ENCODE results near the gene TRMO. TPM values are rescaled to one million over a fixed set of nuclear protein-coding genes. Genes with fewer than 3 reads are reported as not detected.

TRMO gene
- total RNA-seq, 1 experiment from 2014 or later, result 5.9 TPM

DNA sequence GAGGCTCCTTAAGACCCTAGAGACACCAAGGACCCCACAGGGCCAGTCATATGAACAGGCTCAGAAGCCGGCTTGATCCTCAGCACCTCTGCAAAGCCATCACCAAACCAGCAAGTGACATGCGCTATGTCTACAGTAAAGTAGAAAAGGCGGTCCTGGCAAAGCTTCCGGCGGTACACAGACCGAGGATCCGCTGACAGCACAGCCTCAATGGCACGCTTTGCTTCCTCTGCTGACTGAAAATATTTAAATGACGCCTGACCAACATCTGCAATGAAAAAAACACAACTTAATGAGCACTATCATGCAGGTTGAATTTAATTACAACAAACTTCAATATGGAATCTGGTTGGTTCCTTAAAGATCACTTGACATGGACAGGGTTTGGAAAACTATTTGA is 17.6 kb downstream of the TRMO start:
- Histone ChIP-seq H3K27me3 (ENCODE audit: control insufficient read depth, insufficient read depth, low read length) (no peaks in the 10 kb centered on the region), H3K36me3 (replicated peaks; ENCODE audit: control insufficient read depth, insufficient read depth, low read length) (no peaks in the 10 kb centered on the region; the same call in 1 of the 2 replicates), H3K4me3 (ENCODE audit: insufficient read depth, low read depth, low read length) (no peak overlapping the region)
- no peak for DNase-seq

DNA sequence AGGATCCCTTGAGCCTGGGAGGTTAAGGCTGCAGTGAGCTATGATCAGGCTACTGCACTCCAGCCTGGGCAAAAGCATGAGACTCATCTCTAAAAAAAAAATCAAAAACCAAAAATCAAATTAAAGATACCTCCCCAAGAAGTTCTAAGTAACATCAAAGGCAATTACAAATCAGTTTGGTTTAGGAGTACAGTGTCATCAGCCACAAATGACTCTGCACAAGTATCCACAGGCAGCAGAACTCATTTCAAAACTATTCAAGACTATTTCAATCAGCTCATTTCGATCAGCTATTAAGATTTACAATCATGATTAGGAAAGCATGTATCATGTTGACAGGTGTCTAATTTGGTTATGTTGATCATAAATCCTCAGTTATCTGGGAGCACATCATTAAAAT is 19.1 kb downstream of the TRMO start:
- H3K4me3 ChIP-seq (ENCODE audit: insufficient read depth, low read depth, low read length), result no peak overlapping the region
- DNase-seq, result no peak
- H3K27me3 ChIP-seq (ENCODE audit: control insufficient read depth, insufficient read depth, low read length), result no peaks in the 10 kb centered on the region
- H3K36me3 ChIP-seq (replicated peaks; ENCODE audit: control insufficient read depth, insufficient read depth, low read length), result no peaks in the 10 kb centered on the region; the same call in 1 of the 2 replicates

DNA sequence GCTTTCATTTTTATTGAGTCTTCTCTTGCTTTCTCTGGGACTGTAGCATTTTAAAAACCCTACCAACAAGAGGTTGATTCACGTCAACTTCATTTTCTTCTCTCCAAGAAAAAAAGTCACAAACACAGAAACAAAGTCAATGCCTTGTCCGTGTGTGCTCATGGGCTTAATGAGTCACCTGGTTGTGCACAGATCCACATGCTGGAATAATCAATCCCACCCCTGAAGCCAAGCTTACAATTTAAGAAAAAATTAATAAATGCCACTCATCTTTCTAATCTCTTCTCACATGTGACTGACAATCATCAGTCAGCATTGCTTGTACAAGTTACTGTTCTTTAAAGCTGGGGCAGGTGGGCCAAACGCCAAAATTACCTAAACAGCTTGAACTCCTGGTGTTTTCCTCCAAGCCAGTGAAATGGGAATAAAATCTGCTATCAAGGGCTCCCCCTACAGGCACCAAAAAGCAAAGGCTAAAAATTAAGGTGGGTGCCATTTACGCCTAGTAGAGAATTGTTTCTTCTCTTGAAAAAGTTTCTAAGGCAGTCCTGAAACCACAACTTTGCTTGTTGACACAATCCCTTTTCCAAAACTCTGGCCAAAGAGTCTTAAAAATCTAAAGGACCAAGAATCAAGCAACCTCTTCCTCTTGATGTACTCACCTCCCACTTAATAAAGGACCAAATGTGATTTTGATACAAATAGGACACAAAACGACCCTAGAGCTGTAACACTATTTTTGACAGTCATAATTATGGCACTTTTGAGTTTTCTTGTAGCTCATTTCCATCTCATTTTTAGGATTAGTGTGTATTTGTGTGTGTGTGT is 21.3 kb downstream of the TRMO start:
- Histone ChIP-seq H3K27me3 (ENCODE audit: control insufficient read depth, insufficient read depth, low read length) (no peaks in the 10 kb centered on the region), H3K36me3 (replicated peaks; ENCODE audit: control insufficient read depth, insufficient read depth, low read length) (no peaks in the 10 kb centered on the region; the same call in 1 of the 2 replicates), H3K4me3 (ENCODE audit: insufficient read depth, low read depth, low read length) (no peak overlapping the region)
- DNase-seq, result peak; percentile 58

DNA sequence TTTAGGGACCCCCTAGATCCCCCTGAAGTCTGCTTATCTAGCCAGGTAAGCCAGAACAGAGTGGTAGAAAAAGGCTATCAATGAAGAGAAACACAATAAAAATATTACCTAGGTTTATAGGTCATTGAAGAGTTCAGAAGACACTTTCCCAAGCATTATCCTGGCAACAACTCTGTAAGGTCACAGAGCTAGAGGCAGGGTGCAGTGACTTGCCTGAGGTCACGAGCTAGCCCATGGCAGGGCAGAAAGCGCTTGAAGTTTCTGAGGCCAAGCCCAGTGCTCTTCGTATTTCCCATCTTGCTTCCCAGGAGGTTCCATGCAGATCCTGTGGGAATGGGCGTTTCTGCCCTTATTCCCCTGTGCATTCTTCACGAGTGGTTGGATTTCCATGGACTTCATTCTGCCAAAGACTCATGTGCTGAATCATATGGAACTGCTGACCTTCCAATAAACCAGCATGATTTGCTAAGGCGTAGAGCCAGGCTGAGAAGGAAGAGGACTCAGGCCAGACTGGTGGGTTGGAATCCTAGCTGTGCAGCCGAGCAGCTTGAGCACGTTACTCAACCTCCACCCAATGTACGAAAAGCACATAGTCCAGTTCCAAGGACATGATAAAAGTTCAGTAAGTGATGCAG is 22.1 kb downstream of the TRMO start:
- Histone ChIP-seq H3K27me3 (ENCODE audit: control insufficient read depth, insufficient read depth, low read length) (no peaks in the 10 kb centered on the region), H3K4me3 (ENCODE audit: insufficient read depth, low read depth, low read length) (no peak overlapping the region), H3K36me3 (replicated peaks; ENCODE audit: control insufficient read depth, insufficient read depth, low read length) (no peaks in the 10 kb centered on the region; the same call in 1 of the 2 replicates)
- DNase-seq, result no peak

DNA sequence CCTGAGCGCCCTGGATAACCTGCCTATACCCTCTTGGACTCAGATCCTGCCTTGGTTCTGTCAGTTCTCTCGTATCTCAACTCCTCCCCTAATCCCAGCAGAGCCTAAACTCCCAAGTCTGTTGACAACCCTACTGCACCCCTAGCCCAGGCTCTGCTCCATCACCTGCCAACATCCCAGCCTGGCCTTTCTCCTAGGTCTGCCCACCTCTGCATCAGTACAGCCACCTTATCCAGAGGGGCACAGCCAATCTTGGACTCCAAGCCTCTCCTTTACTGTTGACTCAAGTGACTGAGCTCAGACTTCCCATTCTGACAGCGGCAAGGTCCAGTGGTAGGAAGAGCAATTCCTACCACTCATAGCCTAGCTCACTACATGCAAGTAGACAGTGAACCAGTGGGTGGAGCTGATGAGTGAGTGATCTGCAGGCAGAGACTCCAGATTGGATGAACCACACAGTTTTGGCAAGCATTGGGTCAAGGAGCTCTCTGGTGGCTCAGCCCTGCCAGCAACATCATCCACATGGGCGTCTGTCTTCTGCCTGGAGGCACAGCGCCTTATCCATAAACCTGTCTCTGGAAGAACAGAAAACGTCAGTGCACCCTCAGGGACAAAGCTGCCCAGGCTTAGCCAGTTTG is 26.5 kb downstream of the TRMO start:
- peak; percentile 59 for DNase-seq

DNA sequence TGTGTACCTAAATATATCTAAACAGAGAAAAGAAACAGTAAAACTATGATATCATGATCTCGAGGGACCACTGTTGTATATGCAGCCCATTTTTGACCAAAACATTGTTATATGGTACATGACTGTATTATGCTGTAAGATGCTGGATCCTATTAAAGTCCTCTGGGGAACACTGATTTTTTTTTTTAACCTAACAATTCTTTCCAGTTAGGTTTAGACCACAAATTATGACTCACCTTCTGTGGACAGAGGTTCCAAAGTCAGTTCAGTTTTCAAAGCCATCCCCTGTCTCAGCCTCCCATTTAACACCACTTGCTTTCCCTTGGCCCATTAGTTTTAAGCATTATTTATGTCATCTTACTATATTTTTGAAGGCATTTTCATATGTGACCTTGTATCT is 27.1 kb downstream of the TRMO start:
- no peak overlapping the region for H3K4me3 ChIP-seq (ENCODE audit: insufficient read depth, low read depth, low read length)
- DNase-seq, result no peak
- H3K36me3 ChIP-seq (replicated peaks; ENCODE audit: control insufficient read depth, insufficient read depth, low read length), result no peaks in the 10 kb centered on the region
- no peaks in the 10 kb centered on the region; the same call in 1 of the 2 replicates for H3K27me3 ChIP-seq (ENCODE audit: control insufficient read depth, insufficient read depth, low read length)

More for the DNA sequence above, 26.5 kb downstream of the TRMO start:
- Histone ChIP-seq H3K27me3 (ENCODE audit: control insufficient read depth, insufficient read depth, low read length) (no peaks in the 10 kb centered on the region; the same call in 1 of the 2 replicates), H3K36me3 (replicated peaks; ENCODE audit: control insufficient read depth, insufficient read depth, low read length) (no peaks in the 10 kb centered on the region), H3K4me3 (ENCODE audit: insufficient read depth, low read depth, low read length) (no peak overlapping the region)

DNA sequence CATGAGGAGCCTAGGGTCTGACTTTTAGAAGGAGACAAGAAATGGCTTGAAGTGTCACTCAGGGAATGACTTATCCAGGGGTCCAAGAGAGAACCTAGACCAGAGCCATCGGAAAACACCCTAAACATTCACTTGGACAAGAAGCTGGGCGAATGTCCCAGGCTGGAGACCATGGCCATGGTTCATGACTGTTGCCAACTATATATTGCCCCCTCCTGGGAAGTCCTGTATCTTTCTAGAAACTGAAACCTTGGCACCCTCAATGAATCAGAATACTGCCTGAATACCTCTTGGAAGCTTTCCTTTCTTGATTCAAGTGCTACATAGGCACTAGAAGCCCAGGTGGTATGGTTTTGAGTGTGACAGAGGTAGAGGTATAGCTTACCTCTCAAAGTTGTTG is 29.9 kb downstream of the TRMO start:
- no peak for DNase-seq
- Histone ChIP-seq H3K4me3 (ENCODE audit: insufficient read depth, low read depth, low read length) (no peak overlapping the region), H3K36me3 (replicated peaks; ENCODE audit: control insufficient read depth, insufficient read depth, low read length) (no peaks in the 10 kb centered on the region), H3K27me3 (ENCODE audit: control insufficient read depth, insufficient read depth, low read length) (no peaks in the 10 kb centered on the region; the same call in 1 of the 2 replicates)

DNA sequence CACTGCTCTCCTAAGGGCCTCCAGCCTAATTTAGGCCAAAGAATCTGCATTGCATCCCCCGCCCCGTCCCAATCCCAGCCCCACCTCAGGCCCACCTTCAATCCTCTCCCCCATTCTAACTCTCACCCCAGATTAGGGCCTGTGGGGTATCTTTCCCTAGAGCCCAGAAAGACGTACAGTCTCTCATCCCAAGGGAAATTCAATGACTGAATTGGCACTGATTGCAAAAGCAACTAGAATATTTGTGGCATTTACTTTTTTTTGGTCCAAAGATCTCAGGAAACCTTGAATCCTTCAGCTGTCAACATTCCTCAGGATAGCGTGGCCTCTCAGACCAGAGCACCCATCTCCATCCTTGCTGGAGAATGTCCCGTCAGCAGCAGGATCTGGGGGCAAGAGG is 30.6 kb downstream of the TRMO start:
- Histone ChIP-seq H3K36me3 (replicated peaks; ENCODE audit: control insufficient read depth, insufficient read depth, low read length) (no peaks in the 10 kb centered on the region), H3K4me3 (ENCODE audit: insufficient read depth, low read depth, low read length) (no peak overlapping the region), H3K27me3 (ENCODE audit: control insufficient read depth, insufficient read depth, low read length) (no peaks in the 10 kb centered on the region; the same call in 1 of the 2 replicates)
- no peak for DNase-seq

DNA sequence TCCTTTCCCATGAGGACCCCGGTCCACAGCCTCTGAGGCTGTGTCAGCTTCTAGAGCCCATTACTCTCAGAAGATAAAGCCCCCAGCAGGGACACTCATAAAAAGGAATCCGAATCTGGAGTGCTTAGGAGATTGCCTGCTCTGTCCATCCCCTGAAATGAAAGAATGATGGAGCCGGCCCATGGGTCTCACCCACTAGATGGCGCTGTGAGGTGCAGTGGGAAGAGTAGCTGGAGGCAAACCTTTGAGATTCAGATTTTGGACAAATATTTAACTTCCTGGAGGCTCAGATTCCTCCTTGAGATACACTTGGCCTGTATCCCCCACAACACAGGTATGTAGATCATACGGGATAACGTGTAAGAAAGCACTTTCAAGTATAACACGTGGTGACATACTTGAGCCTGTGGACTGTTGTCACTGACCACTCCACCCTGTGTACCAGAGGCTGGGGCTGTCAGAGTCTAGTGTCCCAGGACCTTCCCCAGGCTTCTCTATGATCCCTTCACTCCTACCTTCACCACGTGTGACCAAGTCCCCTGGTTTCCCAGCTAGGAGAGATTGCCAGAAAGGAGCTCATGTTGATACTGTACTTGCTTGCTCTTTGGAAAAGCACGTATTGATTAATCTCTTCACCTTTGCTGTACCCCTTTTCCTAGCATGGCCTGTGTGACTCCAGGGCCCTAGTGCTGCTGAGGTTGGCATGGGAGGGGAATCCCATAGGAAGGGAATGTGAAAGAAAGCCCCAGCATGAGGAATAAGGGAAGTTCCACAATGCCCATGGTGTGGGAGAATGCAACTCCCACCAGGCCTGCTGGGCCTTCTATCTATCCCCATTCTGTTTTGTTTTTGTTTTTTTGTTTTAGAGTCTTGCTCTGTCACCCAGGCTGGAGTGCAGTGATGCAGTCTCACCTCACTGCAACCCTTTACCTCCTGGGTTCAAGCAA is 32.1 kb downstream of the TRMO start:
- Histone ChIP-seq H3K4me3 (ENCODE audit: insufficient read depth, low read depth, low read length) (no peak overlapping the region), H3K36me3 (replicated peaks; ENCODE audit: control insufficient read depth, insufficient read depth, low read length) (no peaks in the 10 kb centered on the region), H3K27me3 (ENCODE audit: control insufficient read depth, insufficient read depth, low read length) (no peaks in the 10 kb centered on the region; the same call in 1 of the 2 replicates)
- DNase-seq, result peak; percentile 80

DNA sequence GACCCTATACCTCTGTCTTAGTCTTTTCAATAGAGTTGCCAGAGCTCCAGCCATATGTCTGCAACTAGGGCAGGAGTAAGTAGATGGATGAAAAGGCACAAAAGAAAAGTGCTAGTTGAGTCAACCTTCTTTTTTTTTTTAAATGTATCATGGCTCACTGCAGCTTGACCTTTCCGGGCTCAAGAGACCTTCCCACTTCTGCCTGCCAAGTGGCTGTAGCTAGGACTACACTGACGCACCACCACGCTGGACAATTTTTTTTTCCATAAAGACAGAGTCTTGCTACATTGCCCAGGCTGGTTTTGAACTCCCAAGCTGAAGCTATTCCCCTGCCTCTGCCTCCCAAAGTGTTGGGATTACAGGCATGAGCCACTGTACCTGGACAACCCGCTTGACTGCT is 42.0 kb downstream of the TRMO start:
- Histone ChIP-seq H3K36me3 (replicated peaks; ENCODE audit: control insufficient read depth, insufficient read depth, low read length) (no peaks in the 10 kb centered on the region), H3K27me3 (ENCODE audit: control insufficient read depth, insufficient read depth, low read length) (no peaks in the 10 kb centered on the region), H3K4me3 (ENCODE audit: insufficient read depth, low read depth, low read length) (no peak overlapping the region)
- DNase-seq, result no peak

DNA sequence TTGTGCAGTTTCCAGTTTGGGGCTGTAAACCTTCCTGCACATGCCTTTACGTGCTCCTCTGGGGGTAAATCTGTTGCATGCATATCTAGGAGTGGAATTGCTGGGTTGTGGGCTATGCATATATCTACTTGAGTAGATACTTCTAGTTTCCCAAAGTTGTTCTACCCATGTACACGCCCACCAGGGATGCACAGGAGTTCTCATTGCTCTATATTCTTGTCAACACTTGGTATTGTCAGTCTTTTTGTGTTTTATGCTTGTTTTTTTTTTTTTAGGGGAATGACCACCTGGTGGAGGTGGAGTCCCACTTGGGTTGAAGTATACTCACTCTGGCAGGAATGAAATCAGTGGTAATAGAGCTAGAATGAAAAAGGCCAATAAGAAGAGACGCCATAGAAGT is 46.2 kb downstream of the TRMO start:
- Histone ChIP-seq H3K4me3 (ENCODE audit: insufficient read depth, low read depth, low read length) (no peak overlapping the region), H3K27me3 (ENCODE audit: control insufficient read depth, insufficient read depth, low read length) (0 out of 2 replicates have a peak, but pooled peaks cover 1% of the 10 kb centered on the region), H3K36me3 (replicated peaks; ENCODE audit: control insufficient read depth, insufficient read depth, low read length) (no peaks in the 10 kb centered on the region)
- no peak for DNase-seq

DNA sequence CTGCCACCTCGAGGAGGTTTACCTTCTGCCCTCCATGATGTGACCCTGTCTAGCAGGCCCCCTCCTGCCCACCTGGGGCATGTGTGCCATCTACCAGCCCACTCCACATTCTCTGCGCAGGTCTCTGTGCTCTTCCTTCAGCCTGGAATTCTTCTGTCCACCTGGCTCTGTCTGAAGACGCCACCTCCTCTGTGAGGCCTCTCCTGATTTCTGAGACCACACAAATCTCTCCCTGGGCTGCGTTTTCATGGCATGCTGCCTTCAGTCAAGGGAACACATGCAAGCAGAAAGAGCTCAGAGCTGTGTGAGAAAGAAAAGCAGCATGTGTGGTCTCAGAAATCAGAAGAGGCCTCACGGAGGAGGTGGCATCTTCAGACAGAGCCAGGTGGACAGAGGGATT is 47.2 kb downstream of the TRMO start:
- no peak for DNase-seq
- Histone ChIP-seq H3K27me3 (ENCODE audit: control insufficient read depth, insufficient read depth, low read length) (0 out of 2 replicates have a peak, but pooled peaks cover 1% of the 10 kb centered on the region), H3K4me3 (ENCODE audit: insufficient read depth, low read depth, low read length) (no peak overlapping the region), H3K36me3 (replicated peaks; ENCODE audit: control insufficient read depth, insufficient read depth, low read length) (no peaks in the 10 kb centered on the region)

DNA sequence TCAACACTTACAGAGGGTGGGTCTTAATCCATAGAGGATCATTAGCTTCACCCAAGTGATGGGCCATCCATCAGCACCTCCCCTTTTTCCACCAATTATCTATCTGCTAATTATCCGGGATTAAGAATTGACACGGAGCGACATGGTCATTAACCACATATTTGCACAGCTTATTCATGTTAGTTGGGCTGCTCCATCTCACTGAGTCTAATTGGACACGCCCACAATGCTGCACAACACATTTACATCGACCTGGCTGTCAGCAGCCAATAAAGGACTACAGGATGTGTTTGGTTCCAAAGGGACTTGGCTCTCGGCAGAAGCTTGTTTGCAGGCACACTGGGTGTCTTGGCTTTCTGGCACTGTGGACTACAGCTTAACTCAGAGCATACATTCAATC is 47.7 kb downstream of the TRMO start:
- H3K4me3 ChIP-seq (ENCODE audit: insufficient read depth, low read depth, low read length), result no peak overlapping the region
- DNase-seq, result no peak
- no peaks in the 10 kb centered on the region for H3K36me3 ChIP-seq (replicated peaks; ENCODE audit: control insufficient read depth, insufficient read depth, low read length)
- 0 out of 2 replicates have a peak, but pooled peaks cover 1% of the 10 kb centered on the region for H3K27me3 ChIP-seq (ENCODE audit: control insufficient read depth, insufficient read depth, low read length)

DNA sequence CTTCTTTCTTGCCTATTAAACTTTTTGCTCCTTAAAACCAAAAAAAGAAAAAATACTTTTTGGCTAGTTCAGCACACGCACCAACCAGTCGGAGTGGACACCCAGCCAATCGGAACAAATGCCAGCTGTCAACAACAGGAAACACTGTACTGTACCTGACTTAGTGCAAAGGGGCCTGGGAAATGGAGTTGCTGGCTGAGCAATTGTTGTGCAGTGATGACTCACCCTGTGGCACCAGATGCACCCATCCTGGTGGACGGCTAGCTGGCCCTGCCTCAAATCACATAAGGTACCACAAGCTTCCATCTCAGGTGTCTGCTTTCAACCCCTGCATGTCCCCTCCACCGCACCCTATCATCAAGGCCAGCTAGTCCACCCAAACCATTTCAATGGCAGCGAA is 48.4 kb downstream of the TRMO start:
- no peaks in the 10 kb centered on the region for H3K36me3 ChIP-seq (replicated peaks; ENCODE audit: control insufficient read depth, insufficient read depth, low read length)
- DNase-seq, result no peak
- H3K4me3 ChIP-seq (ENCODE audit: insufficient read depth, low read depth, low read length), result no peak overlapping the region
- H3K27me3 ChIP-seq (ENCODE audit: control insufficient read depth, insufficient read depth, low read length), result 0 out of 2 replicates have a peak, but pooled peaks cover 1% of the 10 kb centered on the region

All from H7 (cell line).